NCI-H1092 treated with DMSO at 0.1 percent for 48 hours (cell line): ENCODE data around the gene NEDD4.
"Not testable (repeated sequence)": the region's sequence is repeated elsewhere in the genome, so short reads cannot be mapped to it uniquely, and the experiment has no call there.

Source experiments
- DNase-seq: peaks from one replicate; lab custom pipeline; 2025; lab: John Stamatoyannopoulos, UW

The NEDD4 gene

DNA sequence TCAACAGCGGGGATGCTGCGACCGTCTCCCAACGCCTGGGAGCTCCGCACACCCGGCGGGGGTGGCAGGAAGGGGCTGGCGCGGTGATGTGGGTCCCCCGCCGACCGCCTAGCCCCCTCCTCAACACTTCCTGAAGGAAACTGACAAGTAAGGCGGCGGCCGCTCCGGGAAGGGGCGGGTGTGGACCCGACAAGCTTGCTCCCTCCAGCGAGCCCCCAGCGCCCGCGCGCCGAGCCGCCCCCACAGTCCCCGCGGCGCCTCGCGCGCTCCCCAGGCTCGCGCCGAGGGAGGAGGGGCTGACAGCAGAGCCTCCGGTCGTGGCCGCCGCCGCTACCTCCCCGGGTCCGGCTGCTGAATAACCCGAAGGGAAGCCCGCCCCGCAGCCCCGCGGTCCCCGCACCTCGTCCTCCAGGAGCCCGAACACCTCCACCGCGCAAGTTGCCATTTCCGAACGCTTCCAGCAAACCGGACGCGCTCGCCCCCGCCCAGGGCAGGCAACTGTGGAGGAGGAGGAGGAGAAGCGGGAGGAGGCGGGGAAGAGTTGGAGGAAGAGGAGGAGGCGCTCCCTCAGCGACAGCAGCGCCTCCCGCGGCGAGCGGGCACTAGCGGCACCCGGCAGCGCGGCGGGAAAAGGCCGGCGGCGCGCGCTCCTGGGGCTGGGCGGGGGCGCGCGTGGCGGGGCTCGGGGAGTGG, at the start of gene NEDD4:
Gene NEDD4 (minus strand): TSS at position 502 of the 693 bp plus-strand sequence. CDS start 57 bp downstream, at position 445.
- peak; percentile 78 for DNase-seq

DNA sequence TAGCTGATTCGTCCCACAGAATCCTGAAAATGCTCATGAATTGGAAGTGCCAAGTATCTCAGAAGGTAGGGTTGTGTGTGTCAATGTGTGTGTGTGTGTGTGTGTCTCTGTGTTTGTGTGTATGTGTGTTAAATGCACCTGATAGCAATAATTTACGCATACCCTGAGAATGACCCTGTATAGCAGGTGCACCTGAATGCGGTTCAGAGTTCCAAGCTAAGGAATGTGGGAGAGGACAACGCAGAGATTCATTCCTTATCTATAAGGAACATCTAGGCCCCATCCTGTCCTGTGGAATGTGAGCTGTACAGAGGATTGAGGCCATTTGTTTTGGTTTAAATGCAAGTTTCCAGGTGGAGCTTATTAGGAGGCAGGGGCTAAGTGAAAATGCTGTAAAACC, 49.1 kb upstream of the NEDD4 start:
- DNase-seq, result no peak

DNA sequence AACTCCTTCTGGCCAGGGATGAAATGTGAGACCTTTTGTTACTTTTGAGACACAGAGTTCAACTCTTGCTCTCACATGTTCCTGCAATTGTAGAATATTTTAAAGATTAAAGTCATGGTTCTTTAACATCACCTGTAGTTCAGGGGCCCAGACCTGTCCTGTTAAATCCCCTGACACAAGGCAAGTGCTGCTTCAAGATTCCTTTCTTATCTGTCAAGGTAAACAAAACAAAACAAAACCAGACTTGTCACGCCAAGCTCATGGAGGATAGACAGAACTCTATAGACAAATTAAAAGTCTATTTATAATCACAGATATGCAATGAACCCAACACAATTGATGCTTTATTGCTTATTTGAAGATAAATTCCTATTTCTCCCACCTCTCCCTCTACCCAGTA, 48.6 kb upstream of the NEDD4 start:
- no peak for DNase-seq

DNA sequence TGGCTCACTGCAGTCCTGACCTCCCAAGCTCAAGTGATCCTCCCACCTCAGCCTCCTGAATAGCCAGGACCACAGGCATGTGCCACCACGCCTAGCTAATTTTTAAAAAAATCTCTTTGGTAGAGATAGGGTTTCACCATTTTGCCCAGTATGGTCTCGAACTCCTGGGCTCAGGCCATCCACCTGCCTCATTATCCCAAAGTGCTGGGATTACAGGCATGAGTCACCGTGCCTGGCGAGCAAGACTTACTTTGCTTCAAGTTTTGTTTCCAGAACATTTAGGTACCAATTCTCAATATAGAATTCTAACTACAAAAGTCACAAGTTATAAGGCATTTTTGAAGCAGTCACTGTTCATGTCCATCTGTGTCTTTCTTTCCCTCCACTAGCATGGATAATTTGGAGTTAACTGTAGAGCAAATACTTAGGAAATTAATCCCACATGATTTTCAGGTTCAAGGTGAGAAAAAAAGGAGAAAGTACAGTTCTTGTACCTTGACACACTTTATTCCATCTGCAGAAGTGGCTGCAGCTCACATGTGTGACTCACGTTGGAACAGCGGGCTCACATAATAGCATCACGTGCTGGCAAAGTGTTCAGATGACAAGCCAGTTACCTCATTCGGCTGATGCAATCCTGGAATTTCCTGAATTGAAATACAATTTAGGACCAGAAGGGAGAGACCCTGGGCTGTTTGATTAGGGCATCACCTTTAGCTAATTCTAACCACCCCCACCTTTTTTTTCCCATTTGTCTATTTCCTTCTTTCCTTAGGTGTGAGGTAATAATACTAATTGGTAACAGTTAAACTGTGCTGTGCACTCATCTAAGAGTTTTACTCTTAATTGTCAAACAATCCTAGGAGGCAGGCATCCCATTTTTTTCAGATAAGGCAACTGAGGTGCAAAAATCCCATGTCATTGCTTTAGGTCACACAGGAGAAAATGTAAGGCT, 46.9 kb upstream of the NEDD4 start:
- DNase-seq, result no peak

DNA sequence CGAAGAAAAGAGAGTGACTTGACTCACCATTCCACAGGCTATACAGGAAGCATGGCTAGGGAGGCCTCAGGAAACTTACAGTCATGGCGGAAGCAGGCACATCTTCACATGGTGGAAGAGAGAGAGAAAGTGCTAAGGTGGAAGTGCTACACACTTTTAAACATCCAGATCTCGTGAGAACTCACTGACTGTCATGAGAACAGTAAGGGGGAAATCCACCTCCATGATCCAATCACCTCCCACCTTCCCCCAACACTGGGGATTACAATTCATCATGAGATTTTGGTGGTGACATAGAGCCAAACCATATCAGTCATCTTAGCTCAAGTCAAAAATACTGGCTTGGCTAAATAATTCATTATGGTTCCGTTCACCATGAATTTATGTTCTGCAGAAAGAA, 45.3 kb upstream of the NEDD4 start:
- no peak for DNase-seq

DNA sequence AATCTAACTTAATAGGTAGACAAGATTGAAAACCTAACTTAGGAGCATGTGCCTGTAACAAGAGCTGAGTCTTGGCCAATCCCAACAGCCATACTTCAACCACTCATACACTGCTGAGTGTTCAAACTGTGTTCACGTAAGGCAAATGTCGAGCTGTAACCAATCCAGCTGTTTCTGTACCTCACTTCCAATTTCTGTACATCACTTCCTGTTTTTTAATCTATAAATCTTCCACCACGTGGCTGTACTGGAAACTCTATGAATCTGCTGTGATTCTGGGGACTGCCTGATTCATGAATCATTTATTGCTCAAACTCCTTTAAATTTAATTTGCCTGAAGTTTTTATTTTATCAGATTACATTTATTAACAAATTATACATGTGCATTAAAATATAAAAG, 44.6 kb upstream of the NEDD4 start:
- no peak for DNase-seq

DNA sequence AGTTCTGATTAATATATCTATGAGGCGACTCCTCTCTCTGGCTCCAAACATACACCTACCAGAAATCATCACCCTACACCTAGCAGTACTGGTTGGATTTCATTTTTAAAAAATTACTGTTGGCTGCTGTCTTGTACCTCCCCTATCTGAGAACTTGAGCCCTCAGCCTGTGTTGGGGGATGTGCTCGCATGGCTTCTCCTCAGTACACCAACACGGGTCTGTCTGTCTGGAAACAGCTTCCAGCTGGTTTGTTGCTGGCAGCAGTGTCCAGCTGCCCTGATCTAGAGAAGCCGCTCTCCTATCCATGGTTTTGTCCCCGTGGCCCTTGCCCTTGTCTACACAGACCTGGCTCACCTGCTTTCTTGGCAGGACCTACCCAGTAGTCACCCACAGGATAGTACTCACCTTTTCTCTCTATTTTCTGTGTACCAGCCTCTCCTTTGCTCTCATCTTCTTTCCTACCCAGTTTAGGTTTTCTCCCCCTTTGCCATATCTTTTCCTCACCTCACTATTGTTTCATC, 43.2 kb upstream of the NEDD4 start:
- DNase-seq, result no peak

DNA sequence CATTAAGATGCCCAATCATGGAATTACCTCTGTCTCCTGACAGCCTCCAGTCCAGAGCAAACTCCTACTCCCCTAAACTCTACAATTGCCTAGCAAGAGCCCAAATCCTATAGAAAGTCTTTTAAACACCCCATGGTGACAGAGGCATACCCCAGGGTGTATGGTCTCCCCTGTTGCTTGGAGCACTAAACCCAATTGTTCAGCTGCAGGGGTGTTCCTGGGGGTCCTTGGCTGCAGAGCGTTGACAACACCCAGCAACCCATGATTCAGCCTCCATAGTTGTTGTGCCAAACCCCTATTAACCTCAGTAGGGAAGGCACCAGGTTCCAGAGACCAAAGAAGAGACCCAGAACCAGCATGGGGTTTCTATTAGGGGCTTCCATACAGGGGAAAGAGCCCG, 41.8 kb upstream of the NEDD4 start:
- DNase-seq, result no peak

DNA sequence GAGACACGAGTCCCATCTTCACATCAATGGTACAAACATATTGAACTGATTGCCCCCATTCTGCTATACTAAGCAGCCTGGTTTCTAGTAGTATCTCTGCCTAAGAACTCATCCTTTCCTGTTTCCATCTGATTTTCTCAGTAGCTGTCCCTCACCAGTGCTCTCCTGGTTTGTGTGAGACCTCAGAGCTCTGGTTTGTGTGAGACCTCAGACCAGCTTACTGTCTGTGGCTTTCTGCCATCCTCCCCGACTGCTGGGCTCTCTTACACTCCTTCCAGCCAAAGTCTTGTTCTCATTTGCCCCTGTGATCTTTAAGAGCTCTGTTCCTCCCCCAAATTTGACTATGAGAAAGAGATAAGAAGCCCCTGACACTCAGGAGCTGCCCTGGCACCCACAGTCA, 41.1 kb upstream of the NEDD4 start:
- DNase-seq, result no peak

DNA sequence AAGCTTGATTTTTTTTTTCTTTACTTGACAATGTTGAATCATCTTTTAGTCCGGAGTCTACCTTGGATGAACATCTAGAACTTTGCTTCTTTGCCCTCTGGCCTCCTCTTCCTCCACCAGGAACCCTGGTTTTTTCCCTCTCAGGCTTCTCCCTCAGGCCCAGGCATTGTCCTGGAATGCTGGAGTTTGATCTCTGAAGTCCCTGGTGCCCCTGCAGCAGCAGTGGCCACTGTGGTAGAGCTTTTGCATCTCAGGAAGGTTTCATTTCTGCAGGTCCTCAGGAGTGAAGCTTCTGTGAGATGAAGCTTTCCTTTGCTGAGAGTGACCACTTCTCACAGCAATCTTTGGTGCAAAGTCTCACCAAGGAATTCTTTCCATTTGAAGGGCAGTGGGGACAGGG, 39.0 kb upstream of the NEDD4 start:
- DNase-seq, result no peak

DNA sequence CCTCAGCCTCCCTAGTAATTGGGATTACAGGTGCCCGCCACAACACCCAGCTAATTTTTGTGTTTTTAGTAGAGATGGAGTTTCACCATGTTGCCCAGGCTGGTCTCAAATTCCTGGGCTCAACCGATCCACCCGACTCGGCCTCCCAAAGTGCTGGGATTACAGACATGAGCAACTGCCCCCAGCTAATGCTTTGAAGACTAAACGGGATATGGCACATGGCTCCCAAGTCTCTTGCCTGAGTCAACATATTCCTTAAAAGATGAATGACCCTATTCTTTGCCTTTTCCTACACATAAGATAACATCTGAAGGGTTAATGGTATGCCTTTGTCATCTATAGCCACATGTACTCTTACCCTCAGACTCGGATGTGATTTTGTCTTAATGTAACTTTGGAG, 38.4 kb upstream of the NEDD4 start:
- no peak for DNase-seq

DNA sequence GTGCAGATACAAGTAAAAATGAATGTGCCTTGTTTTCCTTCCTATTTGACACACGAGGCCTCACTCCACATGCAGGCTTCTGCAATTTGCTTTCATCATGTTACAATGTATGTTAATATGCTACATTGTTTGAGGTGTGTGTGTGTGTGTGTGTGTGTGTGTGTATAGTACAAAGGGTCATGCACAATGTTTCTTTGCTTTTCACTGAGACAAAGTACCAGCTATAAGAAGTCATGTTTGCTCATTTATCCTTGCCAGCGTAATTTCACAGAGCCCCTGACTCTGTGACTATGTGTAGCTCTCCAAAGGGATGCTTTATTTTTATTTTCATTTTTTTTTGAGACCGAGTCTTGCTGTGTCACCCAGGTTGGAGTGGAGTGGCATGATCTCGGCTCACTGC, 38.0 kb upstream of the NEDD4 start:
- DNase-seq, result no peak

DNA sequence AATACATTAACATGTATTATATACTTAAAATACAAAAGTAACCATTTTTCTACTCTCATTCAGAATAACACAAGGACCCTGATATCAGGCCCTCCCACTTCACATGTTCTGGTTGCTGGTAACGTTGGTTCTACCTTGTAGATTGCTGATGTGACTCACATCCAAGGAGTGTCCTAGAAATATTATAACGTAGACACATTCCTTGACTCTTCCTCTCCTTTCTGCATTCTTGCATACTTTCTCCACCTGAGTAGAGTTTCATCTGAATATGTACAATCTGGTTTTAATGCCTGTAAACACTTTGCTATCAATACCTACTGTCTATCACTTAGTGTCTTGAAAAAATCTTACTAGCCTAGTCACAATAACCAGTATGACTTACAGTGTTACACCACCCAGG, 35.0 kb upstream of the NEDD4 start:
- DNase-seq, result no peak

DNA sequence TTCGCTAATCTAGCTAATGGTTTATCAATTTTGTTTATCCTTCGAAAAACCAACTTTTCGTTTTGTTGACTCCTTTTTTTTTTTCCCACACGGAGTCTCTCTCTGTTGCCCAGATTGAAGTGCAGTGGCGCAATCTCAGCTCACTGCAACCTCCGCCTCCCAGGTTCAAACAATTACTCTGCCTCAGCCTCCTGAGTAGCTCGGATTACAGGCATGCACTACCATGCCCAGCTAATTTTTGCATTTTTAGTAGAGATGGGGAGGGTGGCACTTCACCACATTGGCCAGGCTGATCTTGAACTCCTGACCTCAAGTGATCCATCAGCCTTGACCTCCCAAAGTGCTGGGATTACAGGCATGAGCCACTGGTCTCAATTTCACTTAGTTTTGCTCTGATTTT, 29.7 kb upstream of the NEDD4 start:
- not testable (repeated sequence) for DNase-seq

DNA sequence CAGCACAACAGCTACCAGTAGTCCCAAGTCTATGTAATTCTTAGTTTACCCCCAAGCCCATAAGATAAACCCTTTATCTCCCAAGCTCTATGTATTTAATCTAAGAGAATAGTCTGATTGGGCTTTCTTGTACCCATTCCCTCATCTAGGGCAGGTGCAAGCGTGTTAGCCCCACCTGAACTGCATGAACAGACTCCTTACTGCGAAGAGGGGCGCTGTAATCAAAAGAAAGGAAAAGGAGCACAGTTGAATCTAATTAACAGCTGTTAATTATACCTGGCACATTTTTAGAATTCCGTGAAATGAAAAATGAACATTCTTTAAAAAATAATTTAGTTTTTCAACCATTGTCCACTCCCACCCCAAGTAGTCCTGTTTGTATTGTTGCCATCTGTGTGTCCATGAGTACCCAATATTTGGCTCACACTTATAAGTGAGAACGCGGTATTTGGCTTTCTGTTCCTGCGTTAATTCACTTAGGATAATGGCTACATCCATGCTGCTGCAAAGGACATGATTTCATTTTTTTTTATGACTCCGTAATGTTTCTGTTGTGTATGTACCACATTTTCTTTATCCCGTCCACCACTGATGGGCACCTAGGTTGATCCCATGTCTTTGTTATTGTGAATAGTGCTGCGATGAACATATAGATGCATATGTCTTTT, 26.5 kb upstream of the NEDD4 start:
- no peak for DNase-seq

DNA sequence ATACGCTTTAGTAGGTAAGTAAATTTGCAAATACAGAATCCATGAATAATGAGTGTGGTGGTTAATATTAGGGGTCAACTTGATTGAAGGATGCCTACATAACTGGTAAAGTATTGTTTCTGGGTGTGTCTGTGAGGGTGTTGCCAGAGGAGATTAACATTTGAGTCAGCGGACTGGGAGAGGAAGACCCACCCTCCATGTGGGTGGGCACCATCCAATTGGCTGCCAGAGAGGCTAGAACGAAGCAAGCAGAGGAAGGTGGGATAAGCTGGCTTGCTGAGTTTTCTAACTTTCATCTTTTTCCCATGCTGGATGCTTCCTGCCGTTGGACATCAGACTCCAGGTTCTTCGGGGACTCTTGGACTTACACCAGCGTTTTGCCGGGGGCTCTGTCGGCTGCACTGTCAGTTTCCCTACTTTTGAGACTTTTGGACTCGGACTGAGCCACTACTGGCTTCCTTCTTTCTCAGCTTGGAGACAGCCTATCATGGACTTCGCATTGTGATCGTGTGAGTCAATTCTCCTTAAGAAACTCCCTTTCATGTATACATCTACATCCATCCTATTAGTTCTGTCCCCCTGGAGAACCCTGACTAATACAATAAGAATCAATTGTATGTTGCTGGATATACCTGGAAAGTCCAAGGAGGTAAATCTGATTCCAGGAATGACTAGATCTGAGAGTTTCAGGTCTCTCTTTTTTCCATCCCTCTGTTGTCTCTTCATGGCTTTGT, 25.8 kb upstream of the NEDD4 start:
- no peak for DNase-seq

DNA sequence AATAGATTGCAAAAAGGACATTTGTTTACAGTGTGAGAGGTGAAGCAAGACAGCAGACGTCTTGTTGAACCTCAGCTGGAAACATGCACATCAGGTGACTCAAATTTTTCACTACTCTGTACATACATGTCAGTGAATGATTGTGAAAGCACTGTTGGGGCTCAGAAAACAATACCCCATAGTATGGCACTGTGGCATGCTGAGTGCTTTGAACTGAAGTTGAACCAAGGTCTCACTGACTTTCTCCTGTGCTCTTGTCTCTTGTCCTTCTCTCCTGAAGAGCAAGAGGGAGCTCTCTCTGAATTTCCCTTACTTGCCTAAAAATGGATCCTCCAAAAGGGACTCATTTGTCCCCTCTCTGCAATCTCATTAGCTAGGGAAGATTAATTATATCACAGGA, 24.5 kb upstream of the NEDD4 start:
- DNase-seq, result no peak

DNA sequence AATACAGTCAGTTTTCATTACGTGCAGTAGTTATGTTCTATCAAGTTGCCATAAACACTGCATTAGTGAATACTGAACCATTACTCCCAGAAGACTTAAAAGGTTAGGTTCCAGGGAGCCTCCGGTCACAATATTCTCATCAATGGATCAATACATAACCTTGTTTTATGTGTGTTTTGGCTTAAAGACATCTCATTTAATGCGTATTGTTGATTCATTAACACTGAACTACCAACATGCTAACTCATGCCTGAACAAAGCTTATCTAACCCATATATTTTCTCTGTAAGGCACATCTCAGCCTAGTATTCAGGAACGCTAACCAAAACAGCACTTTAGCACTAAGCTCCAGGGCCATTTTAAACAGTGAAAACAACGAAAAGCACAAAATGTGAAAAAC, 24.1 kb upstream of the NEDD4 start:
- no peak for DNase-seq

DNA sequence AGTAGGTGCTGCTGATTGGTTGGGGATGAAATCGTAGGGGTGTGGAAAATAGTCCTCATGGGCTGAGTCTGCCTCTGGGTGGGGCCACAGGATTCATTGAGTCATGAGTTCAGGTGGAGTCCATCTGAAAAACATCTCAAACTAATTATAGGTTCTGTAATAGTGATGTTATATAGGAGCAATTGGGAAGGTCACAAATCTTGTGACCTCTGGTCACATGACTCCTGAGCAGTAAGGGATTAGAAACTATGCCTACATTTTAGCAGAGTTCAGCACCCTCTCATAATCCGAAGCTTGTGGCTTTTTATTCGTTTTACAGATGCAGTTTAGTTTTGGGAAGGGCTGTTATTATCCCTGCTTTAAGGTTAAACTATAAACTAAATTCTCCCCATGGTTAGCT, 22.9 kb upstream of the NEDD4 start:
- no peak for DNase-seq

DNA sequence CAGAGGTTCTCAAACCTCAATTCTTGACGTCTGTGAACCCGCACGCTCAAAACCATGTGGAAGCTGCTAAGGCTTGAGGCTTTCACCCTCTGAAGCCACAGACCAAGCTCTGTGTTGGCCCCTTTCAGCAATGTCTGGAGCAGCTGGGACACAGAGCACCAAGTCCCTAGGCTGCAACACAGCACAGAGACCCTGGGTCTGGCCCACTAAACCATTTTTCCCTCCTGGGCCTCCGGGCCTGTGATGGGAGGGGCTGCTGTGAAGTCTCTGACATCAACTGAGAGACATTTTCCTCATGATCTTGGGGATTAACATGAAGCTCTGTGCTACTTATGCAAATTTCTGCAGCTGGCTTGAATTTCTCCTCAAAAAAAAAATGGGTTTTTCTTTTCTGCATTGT, 21.3 kb upstream of the NEDD4 start:
- DNase-seq, result no peak

DNA sequence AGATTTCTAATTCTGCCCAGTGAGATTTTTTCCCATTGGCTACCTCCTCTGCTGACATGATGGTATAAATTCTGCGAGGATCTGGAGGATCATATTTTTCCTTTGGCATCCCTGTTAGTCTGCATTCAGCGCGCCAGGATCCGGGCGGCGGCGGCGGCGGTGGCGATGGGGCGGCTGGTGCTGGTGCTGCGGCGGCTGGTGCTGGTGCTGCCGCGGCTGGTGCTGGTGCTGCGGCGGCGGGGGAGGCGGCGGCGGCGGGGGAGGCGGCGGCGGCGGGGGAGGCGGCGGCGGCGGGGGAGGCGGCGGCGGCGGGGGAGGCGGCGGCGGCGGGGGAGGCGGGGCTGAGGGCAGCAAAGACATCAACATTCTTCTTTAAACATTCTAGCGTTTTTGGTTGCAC, 13.6 kb upstream of the NEDD4 start:
- not testable (repeated sequence) for DNase-seq

DNA sequence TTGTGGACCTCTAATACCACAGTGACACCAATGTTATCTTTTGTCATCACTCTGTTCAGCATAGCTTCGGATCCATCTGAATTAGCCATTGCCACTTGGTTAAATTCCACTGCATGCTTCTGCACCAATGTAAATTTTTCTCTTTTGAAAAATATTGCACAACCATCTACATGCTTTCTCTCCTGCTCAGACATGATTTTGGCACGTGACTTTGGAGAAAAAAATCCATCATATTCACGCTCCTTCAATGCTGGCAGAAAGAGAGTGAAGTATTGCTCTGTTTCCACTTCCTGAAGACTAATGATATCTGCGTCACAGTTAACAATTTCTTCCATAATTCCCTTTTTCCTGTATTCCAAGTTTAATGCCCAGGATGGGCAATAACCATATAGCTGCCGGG, 13.0 kb upstream of the NEDD4 start:
- DNase-seq, result not testable (repeated sequence)
